OCI-LY1 (cell line): ENCODE results near the gene TENM4.

ENCODE experiments used
- CTCF ChIP-seq: fragments of 200-600 bp; sonication (generic), shearing (Covaris generic); IDR thresholded peaks from 2 replicates; pipeline ENCODE4 v1.5.1; 2017; ENCODE audit warnings: mild to moderate bottlenecking, antibody characterized with exemption, low read length, moderate library complexity, mixed read lengths
- EZH2 ChIP-seq: fragments of 200-600 bp; sonication (generic), shearing (Covaris generic); IDR thresholded peaks from 2 replicates; pipeline ENCODE4 v1.8.0; 2017; ENCODE audit warnings: borderline replicate concordance, mixed run types, mild to moderate bottlenecking, antibody characterized with exemption, low read length, moderate library complexity, mixed read lengths

DNA sequence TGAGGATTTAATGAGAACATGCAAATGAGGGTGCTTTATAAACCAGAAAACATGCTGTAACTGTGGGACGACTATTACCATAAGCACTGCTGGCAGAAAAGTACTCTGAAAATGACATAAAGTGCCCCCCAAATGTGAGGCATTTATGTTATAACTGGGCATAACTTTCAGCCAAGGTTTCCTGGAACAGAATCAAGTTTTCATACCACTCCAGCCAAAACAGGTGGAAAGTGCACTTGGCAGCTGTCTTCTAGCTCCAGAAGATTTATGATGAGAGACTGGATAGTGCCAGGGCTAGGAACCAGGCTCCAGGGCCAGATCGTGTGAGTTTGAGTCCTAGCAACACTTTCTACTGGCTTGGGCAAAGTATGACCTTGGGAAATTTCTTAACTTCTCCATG is 339.2 kb downstream of the TENM4 start:
- no peak for TF ChIP-seq EZH2
- no peak for TF ChIP-seq CTCF
